Duodenal mucosa (tissue), 2 donors: ENCODE results near the gene DNAJB6.

Source experiments
- H3K27ac ChIP-seq: one replicate; pipeline ENCODE4 v1.7.0; 2013; ENCODE audit warnings: low read depth, low read length
- H3K27me3 ChIP-seq, 2 donors: one replicate each; pipeline ENCODE4 v1.7.0; 2013; ENCODE audit warnings: low read length in 2 of 2, control low read depth in 1 of 2; ENCODE audit not compliant: insufficient read depth in 2 of 2, control insufficient read depth in 1 of 2
- H3K36me3 ChIP-seq, 2 donors: one replicate each; pipeline ENCODE4 v1.7.0; 2013; ENCODE audit warnings: low read length in 2 of 2, control low read depth in 1 of 2; ENCODE audit not compliant: insufficient read depth in 2 of 2, control insufficient read depth in 1 of 2
- H3K4me1 ChIP-seq, 2 donors: one replicate each; pipeline ENCODE4 v1.7.0; 2013; ENCODE audit warnings: low read length in 2 of 2, control low read depth in 1 of 2; ENCODE audit not compliant: insufficient read depth in 2 of 2, control insufficient read depth in 1 of 2
- H3K4me3 ChIP-seq, 2 donors: one replicate each; pipeline ENCODE4 v1.7.0; 2013; ENCODE audit warnings: low read length in 2 of 2, low read depth in 1 of 2
- H3K9ac ChIP-seq, 2 donors: one replicate each; pipeline ENCODE4 v1.7.0; 2013; ENCODE audit warnings: low read length in 2 of 2, low read depth in 1 of 2
- H3K9me3 ChIP-seq, 2 donors: one replicate each; pipeline ENCODE4 v1.7.0; 2013; ENCODE audit warnings: low read length in 2 of 2, control low read depth in 1 of 2; ENCODE audit not compliant: control insufficient read depth in 1 of 2

DNAJB6 gene

GRCh38 chr7:157457355-157458253, 120.8 kb downstream of the DNAJB6 start:
- peaks cover 0 to 5% of the 10 kb centered on the region in 2 donors for H3K27me3 ChIP-seq
- no peaks in the 10 kb centered on the region for H3K9me3 ChIP-seq
- no peaks in the 10 kb centered on the region for H3K36me3 ChIP-seq
- H3K9ac ChIP-seq = no peak overlapping the region
- H3K4me1 ChIP-seq = no peaks in the 10 kb centered on the region
- H3K27ac ChIP-seq = no peak overlapping the region
- no peak overlapping the region for H3K4me3 ChIP-seq

GRCh38 chr7:157458254-157458633, 121.4 kb downstream of the DNAJB6 start:
- Histone ChIP-seq H3K4me3 (no peak overlapping the region), H3K36me3 (no peaks in the 10 kb centered on the region), H3K9me3 (no peaks in the 10 kb centered on the region), H3K27me3 (peaks cover 0 to 9% of the 10 kb centered on the region in 2 donors), H3K27ac (no peak overlapping the region), H3K4me1 (no peaks in the 10 kb centered on the region), H3K9ac (no peak overlapping the region)

GRCh38 chr7:157459966-157460365, 123.2 kb downstream of the DNAJB6 start:
- H3K9me3 ChIP-seq = no peaks in the 10 kb centered on the region
- H3K36me3 ChIP-seq = no peaks in the 10 kb centered on the region
- no peaks in the 10 kb centered on the region for H3K4me1 ChIP-seq
- H3K27me3 ChIP-seq = peaks cover 10 to 15% of the 10 kb centered on the region in 2 donors
- H3K9ac ChIP-seq = no peak overlapping the region
- no peak overlapping the region for H3K27ac ChIP-seq
- no peak overlapping the region for H3K4me3 ChIP-seq

- Histone ChIP-seq H3K27ac (no peak overlapping the region), H3K4me1 (no peaks in the 10 kb centered on the region), H3K9me3 (no peaks in the 10 kb centered on the region), H3K36me3 (no peaks in the 10 kb centered on the region), H3K27me3 (peaks cover 15 to 17% of the 10 kb centered on the region in 2 donors), H3K4me3 (no peak overlapping the region), H3K9ac (no peak overlapping the region)
These were observed 123.9 kb downstream of the DNAJB6 start for GRCh38 chr7:157460721-157461120.

- H3K27me3 ChIP-seq = peaks cover 15 to 28% of the 10 kb centered on the region in 2 donors
These were observed 125.0 kb downstream of the DNAJB6 start for GRCh38 chr7:157461573-157462418.

GRCh38 chr7:157462419-157462771, 125.6 kb downstream of the DNAJB6 start:
- no peak overlapping the region for H3K27ac ChIP-seq
- H3K4me1 ChIP-seq = no peaks in the 10 kb centered on the region
- no peaks in the 10 kb centered on the region for H3K36me3 ChIP-seq
- H3K4me3 ChIP-seq = no peak overlapping the region
- no peaks in the 10 kb centered on the region for H3K9me3 ChIP-seq
- H3K27me3 ChIP-seq = peaks cover 12 to 31% of the 10 kb centered on the region in 2 donors
- no peak overlapping the region for H3K9ac ChIP-seq

More at GRCh38 chr7:157461573-157462418, 125.0 kb downstream of the DNAJB6 start:
- no peaks in the 10 kb centered on the region for H3K36me3 ChIP-seq
- no peaks in the 10 kb centered on the region for H3K9me3 ChIP-seq
- no peak overlapping the region for H3K9ac ChIP-seq
- no peak overlapping the region for H3K27ac ChIP-seq
- no peaks in the 10 kb centered on the region for H3K4me1 ChIP-seq
- H3K4me3 ChIP-seq = no peak overlapping the region

GRCh38 chr7:157462840-157463239, 126.0 kb downstream of the DNAJB6 start:
- H3K4me1 ChIP-seq = no peaks in the 10 kb centered on the region
- H3K9me3 ChIP-seq = no peaks in the 10 kb centered on the region
- no peak overlapping the region for H3K27ac ChIP-seq
- H3K4me3 ChIP-seq = no peak overlapping the region
- no peaks in the 10 kb centered on the region for H3K36me3 ChIP-seq
- H3K9ac ChIP-seq = no peak overlapping the region
- peaks cover 12 to 31% of the 10 kb centered on the region in 2 donors for H3K27me3 ChIP-seq

- Histone ChIP-seq H3K27me3 (peaks cover 12 to 31% of the 10 kb centered on the region in 2 donors), H3K27ac (no peak overlapping the region)
These were observed 126.4 kb downstream of the DNAJB6 start for GRCh38 chr7:157463245-157463644.

GRCh38 chr7:157464111-157464970, 127.5 kb downstream of the DNAJB6 start:
- peaks cover 12 to 31% of the 10 kb centered on the region in 2 donors for H3K27me3 ChIP-seq
- no peak overlapping the region for H3K27ac ChIP-seq
- no peaks in the 10 kb centered on the region for H3K4me1 ChIP-seq
- H3K4me3 ChIP-seq = no peak overlapping the region
- H3K9ac ChIP-seq = no peak overlapping the region
- no peaks in the 10 kb centered on the region for H3K36me3 ChIP-seq
- H3K9me3 ChIP-seq = no peaks in the 10 kb centered on the region

More at GRCh38 chr7:157463245-157463644, 126.4 kb downstream of the DNAJB6 start:
- H3K9ac ChIP-seq = no peak overlapping the region
- no peaks in the 10 kb centered on the region for H3K4me1 ChIP-seq
- H3K4me3 ChIP-seq = no peak overlapping the region
- H3K36me3 ChIP-seq = no peaks in the 10 kb centered on the region
- H3K9me3 ChIP-seq = no peaks in the 10 kb centered on the region
